Measurements from ENCODE around the gene ENKD1. TPM values are rescaled to one million over a fixed set of nuclear protein-coding genes. Genes with fewer than 3 reads are reported as not detected.

Gene ENKD1
- total and polyA plus RNA-seq, 2 experiments from 2014 or later: 11.6 to 11.8 TPM

- H3K36me3 ChIP-seq (ENCODE audit: insufficient read depth): no peaks in the 10 kb centered on the region
- H3K9me3 Mint-ChIP-seq: no peaks in the 10 kb centered on the region
- H3K79me2 ChIP-seq (replicated peaks; ENCODE audit: insufficient read depth): no peaks in the 10 kb centered on the region
- no peaks in the 10 kb centered on the region for H3K4me1 ChIP-seq (ENCODE audit: insufficient read depth)
- no peak overlapping the region for H3K4me3 Mint-ChIP-seq
- TF ChIP-seq NANOG (IDR thresholded peaks at IDR 0.05; ENCODE audit: borderline replicate concordance): no peak
- H3K4me1 Mint-ChIP-seq: 0 out of 3 replicates have a peak, but pooled peaks cover 3% of the 10 kb centered on the region
- DNase-seq (ENCODE audit: low spot score) (no peak), ATAC-seq (0 out of 3 replicates have a peak, but pooled peaks have one; percentile 9)
- no peak overlapping the region for H3K4me2 ChIP-seq
- H2AFZ ChIP-seq: no peak overlapping the region
- no peak overlapping the region for H3K27ac Mint-ChIP-seq
- H3K9me2 ChIP-seq (ENCODE audit: insufficient read depth): no peaks in the 10 kb centered on the region
- no peaks in the 10 kb centered on the region for H3K36me3 Mint-ChIP-seq (ENCODE audit: low read depth)
- no peaks in the 10 kb centered on the region; the same call in 1 of the 2 replicates for H4K20me1 ChIP-seq (replicated peaks; ENCODE audit: insufficient read depth)
- no peaks in the 10 kb centered on the region for H3K27me3 ChIP-seq (ENCODE audit: insufficient read depth)
- peaks cover 24% of the 10 kb centered on the region for H3K27me3 Mint-ChIP-seq (ENCODE audit: insufficient read depth, low read depth, poor library complexity)
- H3F3A ChIP-seq (replicated peaks; ENCODE audit: low read depth): 0 out of 2 replicates have a peak, but pooled peaks cover 4% of the 10 kb centered on the region
- no peak overlapping the region for H3K27ac ChIP-seq (ENCODE audit: low read depth)
- no peak overlapping the region for H3K4me3 ChIP-seq
Measured at GRCh38 chr16:67673712-67674580, 7.4 kb upstream of the ENKD1 start.

- Histone ChIP-seq H3K27ac (ENCODE audit: low read depth) (no peak overlapping the region), H3K79me2 (replicated peaks; ENCODE audit: insufficient read depth) (no peaks in the 10 kb centered on the region), H3K4me2 (no peak overlapping the region), H3K27me3 (ENCODE audit: insufficient read depth) (no peaks in the 10 kb centered on the region), H3K4me3 (no peak overlapping the region), H2AFZ (no peak overlapping the region), H3K36me3 (ENCODE audit: insufficient read depth) (no peaks in the 10 kb centered on the region), H3K4me1 (ENCODE audit: insufficient read depth) (no peaks in the 10 kb centered on the region), H3K9me2 (ENCODE audit: insufficient read depth) (no peaks in the 10 kb centered on the region), H4K20me1 (replicated peaks; ENCODE audit: insufficient read depth) (no peaks in the 10 kb centered on the region; the same call in 1 of the 2 replicates), H3F3A (replicated peaks; ENCODE audit: low read depth) (peaks cover 11% of the 10 kb centered on the region)
- H3K27me3 Mint-ChIP-seq (ENCODE audit: insufficient read depth, low read depth, poor library complexity): peaks cover 24% of the 10 kb centered on the region
- H3K4me3 Mint-ChIP-seq: no peak overlapping the region
- ATAC-seq: peak; percentile 55
- 0 out of 3 replicates have a peak, but pooled peaks cover 3% of the 10 kb centered on the region for H3K4me1 Mint-ChIP-seq
- no peak overlapping the region for H3K27ac Mint-ChIP-seq
- DNase-seq (ENCODE audit: low spot score): peak; percentile 87
- no peaks in the 10 kb centered on the region for H3K9me3 Mint-ChIP-seq
- H3K36me3 Mint-ChIP-seq (ENCODE audit: low read depth): no peaks in the 10 kb centered on the region
- no peak for TF ChIP-seq NANOG (IDR thresholded peaks at IDR 0.05; ENCODE audit: borderline replicate concordance)
- TF ChIP-seq ZNF331 (CRISPR knock-in tag; IDR thresholded peaks at IDR 0.05; ENCODE audit: low read depth): no peak
- no peak for TF ChIP-seq JUNB (IDR thresholded peaks at IDR 0.05; ENCODE audit: unreplicated experiment)
- TF ChIP-seq EZH2phosphoT487 (IDR thresholded peaks at IDR 0.05; ENCODE audit: unreplicated experiment): no peak
- no peak for TF ChIP-seq EZH2 (IDR thresholded peaks at IDR 0.05; ENCODE audit: low read depth, unreplicated experiment)
- no peak for TF ChIP-seq STAT1 (IDR thresholded peaks at IDR 0.05; ENCODE audit: unreplicated experiment)
- peak; percentile 32; the same call in 1 of the 2 replicates for TF ChIP-seq POLR2AphosphoS5 (IDR thresholded peaks at IDR 0.05; ENCODE audit: low read depth)
- TF ChIP-seq CTCF (conservative IDR thresholded peaks at IDR 0.05; ENCODE audit: low read depth in 2 of 2): peak; percentile 84 to 94
- TF ChIP-seq CREB1 (CRISPR knock-in tag; IDR thresholded peaks at IDR 0.05; ENCODE audit: low read depth): no peak
- TF ChIP-seq ZNF114 (CRISPR knock-in tag; IDR thresholded peaks at IDR 0.05): no peak
- TF ChIP-seq REST (IDR thresholded peaks at IDR 0.05; ENCODE audit: unreplicated experiment): no peak
Measured at GRCh38 chr16:67672739-67673662, 6.5 kb upstream of the ENKD1 start.

All from GM23338 (cell line).